HG02642 (cell line): Measurements from ENCODE around the gene TRIM56.
"Not testable (repeated sequence)": the region's sequence is repeated elsewhere in the genome, so short reads cannot be mapped to it uniquely, and the experiment has no call there.

Experiments
- ATAC-seq: cut with Tn5 transposase; IDR thresholded peaks from one replicate; pipeline ENCODE4 v1.9.1; 2021; ENCODE audit warnings: mild to moderate bottlenecking; ENCODE audit not compliant: unreplicated experiment, poor library complexity

Gene TRIM56

GRCh38 chr7:101129603-101130117, 44.4 kb downstream of the TRIM56 start:
- ATAC-seq: no peak

DNA sequence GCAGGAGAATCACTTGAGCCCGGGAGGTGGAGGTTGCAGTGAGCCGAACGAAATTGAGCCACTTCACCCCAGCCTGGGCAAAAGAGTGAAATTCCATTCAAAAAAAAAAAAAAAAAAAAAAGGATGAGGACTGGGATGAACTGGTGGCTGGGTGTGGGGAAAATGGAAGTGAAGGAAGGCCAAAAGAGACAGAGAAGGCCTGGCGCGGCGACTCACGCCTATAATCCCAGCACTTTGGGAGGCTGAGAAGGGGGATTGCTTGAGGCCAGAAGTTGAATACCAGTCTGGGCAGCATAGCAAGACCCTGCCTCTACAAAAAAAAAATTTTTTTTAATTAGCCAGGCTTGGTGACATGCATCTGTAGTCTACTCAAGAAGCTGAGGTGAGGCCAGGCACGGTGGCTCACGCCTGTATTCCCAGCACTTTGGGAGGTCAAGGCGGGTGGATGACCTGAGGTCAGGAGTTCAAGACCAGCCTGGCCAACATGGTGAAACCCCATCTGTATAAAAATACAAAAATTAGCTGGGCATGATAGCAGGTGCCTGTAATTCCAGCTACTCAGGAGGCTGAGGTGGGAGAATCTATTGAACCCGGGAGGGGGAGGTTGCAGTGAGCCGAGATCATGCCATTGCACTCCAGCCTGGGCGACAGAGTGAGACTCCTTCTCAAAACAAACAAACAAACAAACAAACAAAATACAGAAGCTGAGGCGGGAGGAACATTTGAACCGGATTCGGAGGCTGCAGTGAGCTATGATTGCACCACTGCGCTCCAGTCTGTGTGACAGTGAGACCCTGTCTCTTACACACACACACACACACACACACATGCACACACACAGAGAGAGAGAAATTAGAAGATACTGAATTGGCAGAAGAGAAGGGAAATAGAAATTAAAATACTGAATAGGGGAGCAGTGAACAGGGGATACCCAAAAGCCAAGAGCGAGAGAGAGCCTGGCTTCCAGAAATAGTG, 47.6 kb downstream of the TRIM56 start:
- not testable (repeated sequence) for ATAC-seq

- ATAC-seq: no peak
Observed at GRCh38 chr7:101133621-101134398, 48.5 kb downstream of the TRIM56 start.

DNA sequence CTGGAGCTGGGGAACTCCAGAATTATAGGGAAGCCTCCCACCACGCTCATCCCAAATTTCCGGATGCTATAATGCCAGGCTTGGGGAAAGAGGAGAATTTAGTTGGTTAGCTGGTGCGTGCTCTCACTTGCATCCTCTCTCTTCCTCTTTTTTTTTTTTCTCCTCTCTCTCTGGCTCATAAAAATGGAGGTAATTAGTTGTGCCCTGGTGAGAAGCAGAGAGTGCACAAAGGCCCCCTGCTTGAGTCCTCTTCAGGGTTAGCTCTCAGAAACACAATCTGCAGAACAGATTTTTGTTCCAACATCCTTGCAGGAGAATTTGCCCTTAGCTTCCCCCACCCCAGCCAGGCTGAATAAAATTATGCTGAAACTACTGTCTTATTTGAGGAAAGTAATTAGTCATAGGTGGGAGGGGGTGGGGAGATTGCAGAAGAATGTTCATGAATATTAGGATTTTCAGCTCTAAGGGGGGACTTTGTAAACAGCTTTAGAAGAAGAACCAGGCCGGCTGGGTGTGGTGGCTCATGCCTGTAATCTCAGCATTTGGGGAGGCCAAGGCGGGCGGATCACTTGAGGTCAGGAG, 49.2 kb downstream of the TRIM56 start:
- ATAC-seq: no peak

DNA sequence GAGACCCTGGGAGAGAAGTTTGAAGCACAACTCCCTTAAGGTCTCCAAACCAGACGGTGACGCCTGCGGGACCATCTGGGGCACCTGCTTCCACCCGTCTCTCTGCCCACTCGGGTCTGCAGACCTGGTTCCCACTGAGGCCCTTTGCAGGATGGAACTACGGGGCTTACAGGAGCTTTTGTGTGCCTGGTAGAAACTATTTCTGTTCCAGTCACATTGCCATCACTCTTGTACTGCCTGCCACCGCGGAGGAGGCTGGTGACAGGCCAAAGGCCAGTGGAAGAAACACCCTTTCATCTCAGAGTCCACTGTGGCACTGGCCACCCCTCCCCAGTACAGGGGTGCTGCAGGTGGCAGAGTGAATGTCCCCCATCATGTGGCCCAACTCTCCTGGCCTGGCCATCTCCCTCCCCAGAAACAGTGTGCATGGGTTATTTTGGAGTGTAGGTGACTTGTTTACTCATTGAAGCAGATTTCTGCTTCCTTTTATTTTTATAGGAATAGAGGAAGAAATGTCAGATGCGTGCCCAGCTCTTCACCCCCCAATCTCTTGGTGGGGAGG, 52.5 kb downstream of the TRIM56 start:
- no peak for ATAC-seq

GRCh38 chr7:101138213-101138870, 53.1 kb downstream of the TRIM56 start:
- peak; percentile 77 for ATAC-seq

- ATAC-seq: no peak
Observed at GRCh38 chr7:101140339-101140699, 55.0 kb downstream of the TRIM56 start.

DNA sequence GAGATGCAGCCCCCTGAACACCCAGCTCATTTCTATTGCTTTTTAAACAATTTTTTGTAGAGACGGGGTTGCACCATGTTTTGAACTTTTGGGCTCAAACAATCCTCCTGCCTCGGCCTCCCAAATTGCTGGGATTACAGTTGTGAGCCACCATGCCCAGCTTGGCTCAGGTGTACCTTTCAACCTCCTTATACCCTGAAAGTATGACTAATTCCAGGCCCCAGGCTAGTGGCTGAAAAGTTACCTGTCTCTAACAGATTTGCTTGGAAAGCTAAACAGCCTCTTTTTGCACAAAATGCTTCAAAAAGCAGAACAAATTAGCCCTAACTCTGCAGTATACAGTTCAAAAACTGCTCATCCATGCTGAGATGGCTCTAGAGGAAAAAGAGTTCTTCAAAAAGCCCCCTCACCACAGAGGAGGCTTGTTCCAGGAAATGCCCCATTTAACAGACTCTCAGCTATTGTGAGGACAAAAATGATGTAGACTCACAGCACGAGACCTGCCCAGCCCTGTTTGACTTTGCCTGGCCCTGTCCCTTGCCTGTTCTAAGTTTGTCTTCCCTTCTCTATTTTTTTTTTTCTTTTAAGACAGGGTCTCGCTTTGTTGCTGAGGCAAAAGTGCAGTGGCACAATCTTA, 55.6 kb downstream of the TRIM56 start:
- no peak for ATAC-seq
